H1 (cell line): ENCODE results near the gene SFTPA1. TPM values are rescaled to one million over a fixed set of nuclear protein-coding genes. Genes with fewer than 3 reads are reported as not detected.

Experiments used
- CTCF ChIA-PET: fragments of 300-600 bp; sonication (Branson Sonifier 250); formaldehyde crosslinking; loops from one replicate; lab custom pipeline; 2021; ENCODE audit not compliant: partially characterized antibody; lab: Charles Lee
- POLR2A ChIA-PET: fragments of 300-600 bp; sonication (Branson Sonifier 250); formaldehyde crosslinking; loops from one replicate; lab custom pipeline; 2021; ENCODE audit warnings: inconsistent platforms; ENCODE audit not compliant: partially characterized antibody; lab: Charles Lee
- DNase-seq, 2 experiments: peaks; one replicate each; pipeline versions ENCODE4 v3.0.0 to v3.0.0-alpha.2; 2010 to 2022; ENCODE audit warnings: low spot score in 2 of 2, low read depth in 1 of 2, mixed read lengths in 1 of 2
- FAIRE-seq: peaks from 2 replicates; lab custom pipeline; 2011; peaks lifted over from hg19 to GRCh38; lab: Jason Lieb, UNC
- H2AFZ ChIP-seq: 2 replicates; pipeline ENCODE4 v1.8.1; 2012; ENCODE audit warnings: low read length, inconsistent platforms
- H2AK5ac ChIP-seq: 2 replicates; pipeline ENCODE4 v1.6.1; 2013; ENCODE audit warnings: low read depth, low read length
- H2BK120ac ChIP-seq: replicated peaks from 2 replicates; pipeline ENCODE3; 2013; ENCODE audit warnings: low read depth, low read length, inconsistent platforms
- H2BK12ac ChIP-seq: 2 replicates; pipeline ENCODE4 v1.6.1; 2013; ENCODE audit warnings: low read depth, low read length
- H2BK15ac ChIP-seq: 2 replicates; pipeline ENCODE4 v1.6.1; 2013; ENCODE audit warnings: low read length
- H2BK20ac ChIP-seq: 2 replicates; pipeline ENCODE4 v1.6.1; 2013; ENCODE audit warnings: low read length
- H2BK5ac ChIP-seq: 2 replicates; pipeline ENCODE4 v1.6.1; 2013; ENCODE audit warnings: low read depth, low read length
- H3K14ac ChIP-seq: 2 replicates; pipeline ENCODE4 v1.6.1; 2013; ENCODE audit warnings: inconsistent platforms; ENCODE audit not compliant: insufficient read length
- H3K18ac ChIP-seq: 2 replicates; pipeline ENCODE4 v1.6.1; 2013; ENCODE audit warnings: low read length; ENCODE audit errors: extremely low read depth
- H3K23ac ChIP-seq: 2 replicates; pipeline ENCODE4 v1.6.1; 2013; ENCODE audit warnings: inconsistent platforms; ENCODE audit not compliant: insufficient read length
- H3K23me2 ChIP-seq: 2 replicates; pipeline ENCODE4 v1.6.1; 2013; ENCODE audit warnings: low read depth, low read length
- H3K27ac ChIP-seq: 2 replicates; pipeline ENCODE4 v1.6.1; 2011; ENCODE audit warnings: low read depth, low read length, inconsistent platforms
- H3K27me3 ChIP-seq, 4 experiments: replicated peaks in 1 of 4; 1 replicate in 1 of 4; 2 replicates in 3 of 4; pipeline versions ENCODE4 v1.6.1 to v1.8.1; 2011 to 2013; ENCODE audit warnings: low read length in 3 of 4, mild to moderate bottlenecking in 3 of 4, inconsistent platforms in 2 of 4, mixed read lengths in 2 of 4, moderate library complexity in 1 of 4; ENCODE audit not compliant: control insufficient read depth in 3 of 4, insufficient read depth in 3 of 4; ENCODE audit errors: extremely low read depth in 1 of 4
- H3K36me3 ChIP-seq, 4 experiments: 2 replicates each; pipeline versions ENCODE4 v1.6.1 to v1.8.1; 2011 to 2013; ENCODE audit warnings: mild to moderate bottlenecking in 4 of 4, low read length in 3 of 4, moderate library complexity in 2 of 4, control low read depth in 1 of 4, inconsistent platforms in 1 of 4; ENCODE audit not compliant: insufficient read depth in 4 of 4, control insufficient read depth in 2 of 4
- H3K4ac ChIP-seq: replicated peaks from 2 replicates; pipeline ENCODE3; 2013; ENCODE audit warnings: low read length, low read depth, mixed read lengths, inconsistent platforms; ENCODE audit not compliant: insufficient read length
- H3K4me1 ChIP-seq, 4 experiments: replicated peaks in 1 of 4; 1 replicate in 1 of 4; 2 replicates in 3 of 4; pipeline versions ENCODE4 v1.6.1 to v1.8.1; 2011 to 2013; ENCODE audit warnings: low read length in 3 of 4, inconsistent platforms in 2 of 4, mixed read lengths in 1 of 4; ENCODE audit not compliant: insufficient read depth in 4 of 4, control insufficient read depth in 3 of 4
- H3K4me2 ChIP-seq, 2 experiments: 2 replicates each; pipeline versions ENCODE4 v1.6.1 to v1.8.1; 2011 to 2013; ENCODE audit warnings: low read depth in 2 of 2, low read length in 2 of 2, control low read depth in 1 of 2, inconsistent platforms in 1 of 2, mild to moderate bottlenecking in 1 of 2; ENCODE audit not compliant: insufficient read depth in 1 of 2
- H3K4me3 ChIP-seq, 4 experiments: fragments of 200-600, 300-600 bp in 1 of 4; sonication (generic), shearing (Covaris generic), sonication (Bioruptor Twin) in 1 of 4; 2 replicates each; pipeline versions ENCODE4 v1.5.1 to v1.8.1; 2011 to 2016; ENCODE audit warnings: low read length in 4 of 4, low read depth in 3 of 4, control low read depth in 2 of 4, inconsistent platforms in 2 of 4, mild to moderate bottlenecking in 2 of 4, mixed read lengths in 1 of 4, moderate library complexity in 1 of 4; ENCODE audit not compliant: insufficient read depth in 2 of 4; ENCODE audit errors: extremely low read depth in 1 of 4
- H3K56ac ChIP-seq: replicated peaks from 2 replicates; pipeline ENCODE3; 2013; ENCODE audit warnings: low read depth, mild to moderate bottlenecking, mixed read lengths, low read length, inconsistent platforms; ENCODE audit not compliant: insufficient read length
- H3K79me1 ChIP-seq: 2 replicates; pipeline ENCODE4 v1.6.1; 2013; ENCODE audit warnings: low read depth, low read length, control low read depth
- H3K79me2 ChIP-seq, 2 experiments: 2 replicates each; pipeline versions ENCODE4 v1.6.1 to v1.8.1; 2012 to 2013; ENCODE audit warnings: low read length in 2 of 2, mild to moderate bottlenecking in 2 of 2, inconsistent platforms in 1 of 2; ENCODE audit not compliant: insufficient read depth in 2 of 2, control insufficient read depth in 1 of 2
- H3K9ac ChIP-seq, 4 experiments: replicated peaks in 1 of 4; 1 replicate in 1 of 4; 2 replicates in 3 of 4; pipeline versions ENCODE4 v1.6.1 to v1.8.1; 2011 to 2013; ENCODE audit warnings: low read depth in 3 of 4, low read length in 3 of 4, control low read depth in 2 of 4, mild to moderate bottlenecking in 2 of 4, moderate library complexity in 2 of 4, inconsistent platforms in 1 of 4; ENCODE audit errors: extremely low read depth in 1 of 4
- H3K9me3 ChIP-seq, 2 experiments: 2 replicates each; pipeline versions ENCODE4 v1.6.1 to v1.8.1; 2012 to 2013; ENCODE audit warnings: mild to moderate bottlenecking in 2 of 2, moderate library complexity in 2 of 2, control low read depth in 1 of 2, inconsistent platforms in 1 of 2, low read depth in 1 of 2, low read length in 1 of 2, mixed read lengths in 1 of 2; ENCODE audit not compliant: insufficient read depth in 2 of 2
- H4K20me1 ChIP-seq, 2 experiments: replicated peaks in 1 of 2; 2 replicates each; pipeline versions ENCODE3 to v1.8.1; 2011 to 2013; ENCODE audit warnings: inconsistent platforms in 2 of 2, low read length in 2 of 2, mild to moderate bottlenecking in 1 of 2; ENCODE audit not compliant: insufficient read depth in 2 of 2, control insufficient read depth in 1 of 2
- H4K5ac ChIP-seq: 2 replicates; pipeline ENCODE4 v1.6.1; 2013; ENCODE audit warnings: low read length, low read depth, mixed read lengths, inconsistent platforms; ENCODE audit not compliant: insufficient read length
- H4K8ac ChIP-seq: 2 replicates; pipeline ENCODE4 v1.8.0; 2013; ENCODE audit warnings: mild to moderate bottlenecking, moderate library complexity, low read length, inconsistent platforms; ENCODE audit not compliant: insufficient read depth; ENCODE audit errors: extremely low read depth
- H4K91ac ChIP-seq: replicated peaks from 2 replicates; pipeline ENCODE3; 2013; ENCODE audit warnings: low read length, mixed read lengths, inconsistent platforms; ENCODE audit not compliant: insufficient read length
- BRCA1 ChIP-seq: IDR thresholded peaks from 2 replicates; pipeline ENCODE4 v1.6.1; 2012; ENCODE audit warnings: low read depth, low read length, improper control_type of control experiment
- CREB1 ChIP-seq: IDR thresholded peaks from 2 replicates; pipeline ENCODE4 v1.6.1; 2012; ENCODE audit warnings: inconsistent platforms
- NANOG ChIP-seq: IDR thresholded peaks from 2 replicates; pipeline ENCODE4 v1.6.1; 2011; ENCODE audit warnings: low read length, low read depth, mild to moderate bottlenecking, inconsistent platforms; ENCODE audit not compliant: insufficient read depth, poor library complexity, severe bottlenecking
- WGBS, 2 experiments: shearing (Covaris generic) in 1 of 2; methylation state at CpG; one replicate each; pipeline versions ENCODE4 v1.1.6 to v1.1.7; 2013 to 2015; ENCODE audit warnings: low lambda C conversion rate in 2 of 2, mixed read lengths in 2 of 2, inconsistent platforms in 1 of 2, low coverage in 1 of 2, missing lambda C conversion rate in 1 of 2; ENCODE audit not compliant: insufficient replicate concordance in 2 of 2, insufficient coverage in 1 of 2, insufficient read length in 1 of 2; ENCODE audit errors: extremely low coverage in 1 of 2, missing lambda C conversion rate in 1 of 2; 5-methylcytosine and 5-hydroxymethylcytosine counted together
- polyA plus RNA-seq, 7 experiments: library from polyadenylated mRNA; depleted of rRNA in 3 of 7; stranded (reverse) in 5 of 7; unstranded in 2 of 7; fragments of >200 nt in 5 of 7; fragments of 200-250 nt in 2 of 7; gene quantifications; 1 replicate in 5 of 7; 2 replicates in 1 of 7; 4 replicates in 1 of 7; pipeline versions ENCODE4 v1.2.1 to v1.2.3, GENCODE V29; 2011 to 2013; ENCODE audit warnings: missing spikeins in 2 of 7, mixed read lengths in 2 of 7
- total RNA-seq: library from RNA; stranded (reverse); fragmentation: NEBNext Ultra II Directional; extraction: Animal tissue kit (Norgen Biotek cat#: 25700); gene quantifications from 2 replicates; pipeline ENCODE4 v1.2.1, GENCODE V29; 2021

The SFTPA1 gene
- total and polyA plus RNA-seq, 2 of the 8 experiments (the other 6 are each of a cell fraction or from before 2014, with no cell fraction given), result not detected

GRCh38 chr10:79593377-79593776 is 17.4 kb upstream of the SFTPA1 start:
- no peaks in the 10 kb centered on the region for H3K79me1 ChIP-seq
- no peak overlapping the region for H3K14ac ChIP-seq
- no peak overlapping the region for H2BK20ac ChIP-seq
- no peak overlapping the region for H2BK15ac ChIP-seq
- H3K18ac ChIP-seq, result no peak overlapping the region
- H3K4me2 ChIP-seq, result no peak overlapping the region
- no peak overlapping the region for H2AFZ ChIP-seq
- H3K23me2 ChIP-seq, result no peaks in the 10 kb centered on the region
- H2AK5ac ChIP-seq, result no peak overlapping the region
- DNase-seq (no peak), FAIRE-seq (no peak)
- ChIA-PET CTCF (interaction anchor here (1.4 to 2.5 kb wide), 2 partner anchors 9 to 15 kb away, joined by 4 to 10 read pairs; no protein-coding TSS in a partner anchor), POLR2A (no interaction called here)
- no peak for TF ChIP-seq NANOG
- no peak for TF ChIP-seq BRCA1
- no peak for TF ChIP-seq CREB1
- no peaks in the 10 kb centered on the region for H3K79me2 ChIP-seq
- H2BK5ac ChIP-seq, result no peak overlapping the region
- no peak overlapping the region; the same call in 1 of the 2 replicates for H3K27ac ChIP-seq
- H3K27me3 ChIP-seq, result no peaks in the 10 kb centered on the region
- H4K5ac ChIP-seq, result no peak overlapping the region
- no peak overlapping the region for H3K4me3 ChIP-seq
- no peak overlapping the region for H2BK12ac ChIP-seq
- H3K9me3 ChIP-seq, result peaks cover 11 to 16% of the 10 kb centered on the region in 2 experiments
- no peaks in the 10 kb centered on the region for H3K4me1 ChIP-seq
- H3K56ac ChIP-seq, result no peak overlapping the region
- H3K9ac ChIP-seq, result no peak overlapping the region
- H2BK120ac ChIP-seq, result no peak overlapping the region
- no peak overlapping the region for H3K4ac ChIP-seq
- WGBS, 2 experiments, result 93% methylated on average over 1 of the region's 1 CpG; no CpG with 5 or more reads in 1 of the 2 experiments
- no peak overlapping the region for H4K8ac ChIP-seq
- H3K23ac ChIP-seq, result no peak overlapping the region
- H4K20me1 ChIP-seq, result no peaks in the 10 kb centered on the region
- no peak overlapping the region for H4K91ac ChIP-seq
- peaks cover 0 to 4% (median under 1%) of the 10 kb centered on the region in 4 experiments; a peak in 3 of 8 replicates for H3K36me3 ChIP-seq
